ENCODE results near the gene GNS. TPM values are rescaled to one million over a fixed set of nuclear protein-coding genes. Genes with fewer than 3 reads are reported as not detected.

The GNS gene
- total and polyA plus RNA-seq, 2 of the 4 experiments (the other 2 are of a cell fraction): 60.4 to 80.7 TPM

GRCh38 chr12:64688219-64688618 lies 71.0 kb downstream of the GNS start:
- Histone ChIP-seq H3K14ac (replicated peaks; ENCODE audit: low read depth, low read length) (no peak overlapping the region), H3K36me3 (ENCODE audit: control insufficient read depth, insufficient read depth, low read length) (peaks cover 17% of the 10 kb centered on the region), H3K4me2 (ENCODE audit: low read depth, low read length) (no peak overlapping the region), H2BK20ac (ENCODE audit: low read depth, low read length) (no peak overlapping the region), H4K5ac (ENCODE audit: low read depth, low read length) (no peak overlapping the region), H2AFZ (replicated peaks; ENCODE audit: low read length, poor library complexity) (no peak overlapping the region), H3K23ac (ENCODE audit: low read depth, low read length) (0 out of 2 replicates have a peak overlapping the region, but pooled peaks have one; percentile 37), H4K91ac (ENCODE audit: insufficient read depth, low read depth, low read length) (no peak overlapping the region), H2AK5ac (ENCODE audit: low read depth, low read length) (no peak overlapping the region), H3K9me3 (ENCODE audit: control insufficient read depth, insufficient read depth, low read length) (no peaks in the 10 kb centered on the region), H3K27ac (ENCODE audit: insufficient read depth, low read length) (no peak overlapping the region), H2AK9ac (replicated peaks; ENCODE audit: low read depth, low read length, poor library complexity) (no peak overlapping the region), H3K27me3 (ENCODE audit: control insufficient read depth, insufficient read depth, low read length) (no peaks in the 10 kb centered on the region), H3K9me1 (ENCODE audit: insufficient read depth, low read length) (peaks cover 6% of the 10 kb centered on the region), H4K8ac (ENCODE audit: low read depth in 2 of 2, low read length in 2 of 2) (no peak overlapping the region), H2BK5ac (ENCODE audit: low read depth, low read length, poor library complexity, severe bottlenecking) (no peak overlapping the region), H3K18ac (ENCODE audit: low read depth, low read length) (no peak overlapping the region), H4K20me1 (ENCODE audit: insufficient read depth, low read length) (peaks cover 8% of the 10 kb centered on the region; the same call in 1 of the 2 replicates), H3K9ac (ENCODE audit: low read depth, low read length) (no peak overlapping the region), H3K4me3 (ENCODE audit: insufficient read depth, low read depth, low read length) (no peak overlapping the region), H3K56ac (ENCODE audit: extremely low read depth, insufficient read depth, low read length) (no peak overlapping the region), H3K4ac (ENCODE audit: low read depth, low read length) (no peak overlapping the region), H3K4me1 (ENCODE audit: control insufficient read depth, insufficient read depth, low read length) (peaks cover 9% of the 10 kb centered on the region), H2BK120ac (ENCODE audit: low read depth, low read length) (no peak overlapping the region), H2BK15ac (ENCODE audit: low read depth, low read length) (no peak overlapping the region), H3K79me1 (ENCODE audit: low read depth in 1 of 2, low read length in 2 of 2) (peaks cover 15 to 57% of the 10 kb centered on the region in 2 experiments)
- DNase-seq: no peak
- ChIA-PET CTCF (interaction anchor here (2.7 kb wide), 1 partner anchor 9 kb away, joined by 7 read pairs; no protein-coding TSS in a partner anchor), POLR2A (ENCODE audit: unreplicated experiment) (no interaction called here)
- intact Hi-C loops (cut with micrococcal nuclease) (no loop called here), dilution Hi-C loops (cut with HindIII; ENCODE audit: low sequenced_read_pairs, unreplicated experiment) (no loop called here), in situ Hi-C loops (cut with MboI; ENCODE audit: low sequenced_read_pairs) (no loop called here)
- ATAC-seq (ENCODE audit: low read depth): no peak
- TF ChIP-seq CHD1 (IDR thresholded peaks at IDR 0.05; ENCODE audit: low read depth, low read length) (no peak), MAFK (IDR thresholded peaks at IDR 0.05; ENCODE audit: low read depth, low read length) (no peak)
- 86% methylated on average over 1 of the region's 6 CpGs; no CpG with 5 or more reads in 1 of the 2 experiments for WGBS, 2 experiments (ENCODE audit: extremely low coverage in 2 of 2, insufficient read length in 1 of 2)
- BruUV-seq (replicated peaks): no TSS peak

Measured in IMR-90 (cell line).